Measurements from ENCODE around the gene GPR141. TPM values are rescaled to one million over a fixed set of nuclear protein-coding genes. Genes with fewer than 3 reads are reported as not detected.
"Not testable (repeated sequence)": the region's sequence is repeated elsewhere in the genome, so short reads cannot be mapped to it uniquely, and the experiment has no call there.

The GPR141 gene
- total RNA-seq, 3 donors from 2014 or later = 0.30 TPM; not detected in 2

DNA sequence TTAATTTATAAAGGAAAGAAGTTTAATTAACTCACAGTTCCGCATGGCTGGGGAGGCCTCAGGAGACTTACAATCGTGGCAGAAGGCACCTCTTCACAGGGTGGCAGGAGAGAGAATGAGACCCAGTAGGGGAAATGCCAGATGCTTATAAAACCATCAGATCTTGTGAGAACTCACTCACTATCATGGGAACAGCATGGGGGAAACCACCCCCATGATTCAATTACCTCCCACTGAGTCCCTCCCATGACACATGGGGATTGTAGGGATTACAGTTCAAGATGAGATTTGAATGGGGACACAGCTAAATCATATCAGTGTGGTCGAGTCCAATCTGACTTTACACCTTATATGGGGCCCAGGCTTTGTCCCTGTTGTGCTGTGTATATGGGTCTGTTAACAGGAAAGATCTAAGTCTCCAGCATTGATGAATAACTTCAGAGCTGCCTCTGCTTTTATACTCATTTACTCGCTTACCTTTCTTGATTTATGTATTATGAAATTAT, 20.8 kb downstream of the GPR141 start:
- not testable (repeated sequence) for H3K36me3 Mint-ChIP-seq (ENCODE audit: insufficient read depth); H3K9me3 Mint-ChIP-seq; ATAC-seq; DNase-seq; H3K4me3 Mint-ChIP-seq; H3K4me1 Mint-ChIP-seq (ENCODE audit: low read depth)
- H3K27me3 Mint-ChIP-seq (ENCODE audit: low read depth) = peaks cover 12% of the 10 kb centered on the region

DNA sequence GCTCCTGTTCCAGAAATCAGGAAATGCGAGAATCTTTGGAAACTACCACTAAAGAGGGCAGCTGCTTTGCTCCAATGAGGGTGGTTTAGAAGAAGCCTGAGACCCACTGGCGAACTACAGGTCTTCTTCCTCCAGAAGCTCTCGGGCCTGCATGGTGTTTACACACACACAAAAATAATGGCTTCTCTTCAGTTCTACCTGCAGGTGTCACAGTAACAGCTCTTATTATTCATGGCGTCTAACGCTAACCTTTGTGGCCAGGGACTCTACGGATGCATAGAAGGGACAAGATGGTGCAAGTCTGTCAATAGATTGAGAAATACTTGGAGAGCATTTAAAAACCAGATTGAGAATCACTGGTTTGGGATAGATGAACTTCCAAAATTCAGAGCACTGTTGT, 22.4 kb downstream of the GPR141 start:
- no peak overlapping the region for H3K4me3 Mint-ChIP-seq
- ATAC-seq (no peak), DNase-seq (no peak)
- H3K36me3 Mint-ChIP-seq (ENCODE audit: insufficient read depth) = no peaks in the 10 kb centered on the region
- H3K9me3 Mint-ChIP-seq = no peaks in the 10 kb centered on the region
- H3K27me3 Mint-ChIP-seq (ENCODE audit: low read depth) = peaks cover 12% of the 10 kb centered on the region
- H3K4me1 Mint-ChIP-seq (ENCODE audit: low read depth) = peaks cover 6% of the 10 kb centered on the region

DNA sequence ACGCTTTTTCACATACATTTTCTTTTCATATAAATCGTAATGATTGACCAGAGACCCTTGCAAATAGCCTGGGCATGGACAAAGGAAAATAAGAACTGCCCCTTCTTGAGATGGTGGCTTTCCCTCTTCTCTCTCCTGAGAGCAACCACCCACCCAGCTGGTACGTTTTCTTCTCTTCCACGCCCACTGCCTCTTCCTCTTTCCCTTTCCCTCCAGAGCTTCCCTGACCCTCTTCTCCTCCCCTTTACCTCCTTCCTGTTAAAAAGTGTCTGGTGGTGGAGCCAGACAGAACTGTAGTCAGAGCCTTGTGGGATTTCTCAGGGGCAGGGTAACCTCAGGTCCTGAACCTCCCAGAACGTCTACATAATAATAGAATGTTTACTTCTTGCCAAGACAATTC, 23.2 kb downstream of the GPR141 start:
- Mint-ChIP-seq H3K36me3 (ENCODE audit: insufficient read depth) (no peaks in the 10 kb centered on the region), H3K4me1 (ENCODE audit: low read depth) (peaks cover 6% of the 10 kb centered on the region), H3K4me3 (no peak overlapping the region), H3K9me3 (no peaks in the 10 kb centered on the region), H3K27me3 (ENCODE audit: low read depth) (peaks cover 16% of the 10 kb centered on the region)
- no peak for DNase-seq
- no peak for ATAC-seq

DNA sequence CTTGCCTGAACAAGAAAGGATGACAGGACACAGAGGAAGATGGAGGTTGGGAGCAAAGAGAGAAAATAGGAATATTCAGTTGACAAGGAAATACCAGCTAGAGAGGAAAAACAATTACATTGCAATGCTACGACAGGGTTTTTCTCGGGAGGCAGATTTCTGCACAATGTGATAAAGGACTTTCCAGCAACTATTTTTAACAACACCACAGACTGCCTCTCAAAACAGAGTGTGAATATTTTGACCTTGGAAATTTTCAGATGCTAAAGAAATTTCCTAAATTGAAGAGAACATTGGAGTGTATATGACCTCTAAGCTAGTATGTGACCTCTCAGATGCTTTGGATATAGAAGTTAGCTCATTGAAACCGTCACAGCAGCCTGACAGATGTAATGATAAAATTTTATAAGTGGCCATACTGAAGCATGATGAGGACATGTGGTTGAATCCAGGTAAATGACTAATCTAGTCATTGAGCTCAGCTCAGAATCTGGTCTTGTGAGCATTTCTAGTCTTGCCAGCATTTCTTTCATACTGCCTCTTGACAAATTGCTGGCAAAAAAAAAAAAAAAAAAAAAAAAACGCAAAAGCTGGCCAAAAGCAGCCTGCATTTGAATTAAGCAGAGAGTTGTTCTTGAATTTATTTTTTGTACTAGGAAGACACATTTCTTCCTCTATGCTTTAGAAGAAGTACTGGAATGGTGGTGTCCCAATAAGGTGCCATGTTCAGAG, 24.4 kb downstream of the GPR141 start:
- no peaks in the 10 kb centered on the region for H3K9me3 Mint-ChIP-seq
- ATAC-seq = no peak

DNA sequence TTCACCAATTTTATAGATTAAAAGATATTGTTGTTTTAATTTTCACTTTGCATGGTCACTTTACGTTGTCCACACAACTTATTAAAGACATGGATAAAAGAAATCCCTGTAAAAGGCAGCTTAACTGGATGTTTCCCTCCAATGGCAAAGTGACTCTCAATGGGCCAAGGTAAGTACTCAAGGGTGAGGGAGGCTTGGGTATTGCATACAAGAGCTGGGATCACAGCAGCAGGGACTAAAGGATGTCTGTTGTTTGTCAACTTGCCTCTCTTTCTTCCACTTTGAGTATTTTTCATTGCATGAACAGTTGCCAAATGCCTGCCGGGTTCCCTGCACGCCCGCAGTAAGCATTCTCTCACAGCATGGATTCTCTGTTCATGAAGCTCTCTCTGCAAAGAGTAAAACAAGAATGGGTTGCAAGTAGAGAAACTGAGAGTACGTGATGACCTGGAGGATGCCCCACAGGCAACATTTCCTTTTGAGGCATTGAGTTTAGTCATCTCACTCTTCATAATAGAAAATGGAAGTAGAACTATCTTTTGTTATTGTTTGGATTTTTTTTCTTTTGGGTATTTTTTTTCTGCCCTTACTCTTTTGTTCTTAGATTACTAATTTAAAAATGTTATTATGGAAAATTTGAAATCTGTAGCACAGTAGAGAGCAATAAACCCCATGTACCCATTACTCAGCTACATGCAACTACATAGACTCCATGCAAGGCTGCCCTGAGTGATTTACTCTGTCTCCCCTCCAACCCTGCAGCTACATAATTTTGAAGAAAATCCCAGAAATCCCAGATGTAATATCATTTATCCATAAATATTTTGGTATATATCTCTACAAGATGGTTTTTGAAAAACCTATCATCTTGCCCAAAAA, 26.3 kb downstream of the GPR141 start:
- no peak for DNase-seq

More for the DNA sequence above, 24.4 kb downstream of the GPR141 start:
- Mint-ChIP-seq H3K4me1 (ENCODE audit: low read depth) (peaks cover 4% of the 10 kb centered on the region), H3K36me3 (ENCODE audit: insufficient read depth) (no peaks in the 10 kb centered on the region), H3K4me3 (no peak overlapping the region), H3K27me3 (ENCODE audit: low read depth) (peaks cover 16% of the 10 kb centered on the region)
- no peak for DNase-seq

DNA sequence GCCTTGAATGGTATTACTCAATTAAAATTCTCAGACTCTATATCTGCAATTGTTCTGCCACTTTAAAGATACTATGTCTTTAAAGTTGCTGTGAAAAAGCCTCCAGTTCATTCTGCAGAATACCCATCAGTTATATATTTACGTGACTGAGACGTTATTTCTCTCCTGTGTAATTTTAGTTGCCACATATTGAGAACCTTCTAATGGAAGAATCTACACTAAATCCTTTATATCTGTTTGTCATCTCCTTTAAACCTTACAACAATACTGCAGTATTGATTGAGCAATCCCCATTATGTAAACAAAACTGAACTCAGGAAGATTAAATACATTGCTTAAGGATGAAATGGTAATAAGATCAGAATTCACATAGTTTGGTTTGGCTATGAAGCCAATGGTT, 30.0 kb downstream of the GPR141 start:
- no peaks in the 10 kb centered on the region for H3K36me3 Mint-ChIP-seq (ENCODE audit: insufficient read depth)
- H3K9me3 Mint-ChIP-seq = no peaks in the 10 kb centered on the region
- H3K27me3 Mint-ChIP-seq (ENCODE audit: low read depth) = peaks cover 4% of the 10 kb centered on the region
- H3K4me3 Mint-ChIP-seq = no peak overlapping the region
- H3K4me1 Mint-ChIP-seq (ENCODE audit: low read depth) = no peaks in the 10 kb centered on the region
- ATAC-seq (no peak), DNase-seq (no peak)

More for the DNA sequence above, 26.3 kb downstream of the GPR141 start:
- Mint-ChIP-seq H3K4me3 (no peak overlapping the region), H3K9me3 (no peaks in the 10 kb centered on the region), H3K4me1 (ENCODE audit: low read depth) (no peaks in the 10 kb centered on the region), H3K36me3 (ENCODE audit: insufficient read depth) (no peaks in the 10 kb centered on the region), H3K27me3 (ENCODE audit: low read depth) (peaks cover 13% of the 10 kb centered on the region)
- no peak for ATAC-seq

DNA sequence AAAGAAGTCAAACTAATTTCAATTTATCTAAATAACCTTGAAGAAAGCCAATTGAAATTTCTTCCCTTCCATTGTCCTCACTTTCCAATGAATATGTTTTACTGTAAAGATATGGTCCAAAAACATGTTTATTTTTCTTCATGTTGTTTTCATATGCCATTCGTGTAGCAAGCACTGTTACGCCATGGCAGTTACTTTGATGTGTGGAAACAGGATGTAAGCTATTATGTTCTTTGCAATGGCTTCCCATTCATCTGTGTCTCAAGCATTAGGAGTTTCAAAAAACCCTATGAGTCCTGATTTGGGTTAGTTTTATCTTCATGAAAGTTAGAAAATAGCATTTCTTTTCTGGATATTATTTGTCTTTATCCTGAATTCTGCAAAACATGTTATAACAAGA, 31.0 kb downstream of the GPR141 start:
- no peak for DNase-seq
- Mint-ChIP-seq H3K4me1 (ENCODE audit: low read depth) (no peaks in the 10 kb centered on the region), H3K36me3 (ENCODE audit: insufficient read depth) (no peaks in the 10 kb centered on the region), H3K27me3 (ENCODE audit: low read depth) (peaks cover 4% of the 10 kb centered on the region), H3K4me3 (no peak overlapping the region), H3K9me3 (no peaks in the 10 kb centered on the region)
- ATAC-seq = no peak

DNA sequence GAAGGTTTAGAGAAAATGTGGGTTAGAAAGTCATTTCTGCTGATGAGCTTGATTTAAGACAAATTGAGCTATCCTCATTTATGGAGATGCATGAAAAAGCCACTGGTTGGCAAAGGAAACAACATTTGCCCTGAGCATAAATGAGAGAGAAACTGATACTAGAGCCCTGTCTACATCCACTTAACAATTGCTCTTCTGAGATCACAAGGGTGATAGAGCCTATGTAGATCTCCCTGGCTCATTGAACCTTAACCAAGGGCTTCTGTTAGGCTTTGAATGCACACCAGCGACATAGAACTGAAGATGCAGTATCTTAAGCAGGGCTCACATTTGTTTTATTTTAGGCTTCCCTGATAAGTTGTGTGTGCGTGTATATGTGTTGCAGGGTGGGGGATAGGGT, 35.0 kb downstream of the GPR141 start:
- ATAC-seq (no peak), DNase-seq (no peak)
- H3K27me3 Mint-ChIP-seq (ENCODE audit: low read depth) = no peaks in the 10 kb centered on the region
- H3K9me3 Mint-ChIP-seq = no peaks in the 10 kb centered on the region
- no peaks in the 10 kb centered on the region for H3K36me3 Mint-ChIP-seq (ENCODE audit: insufficient read depth)
- H3K4me3 Mint-ChIP-seq = no peak overlapping the region
- H3K4me1 Mint-ChIP-seq (ENCODE audit: low read depth) = no peaks in the 10 kb centered on the region

DNA sequence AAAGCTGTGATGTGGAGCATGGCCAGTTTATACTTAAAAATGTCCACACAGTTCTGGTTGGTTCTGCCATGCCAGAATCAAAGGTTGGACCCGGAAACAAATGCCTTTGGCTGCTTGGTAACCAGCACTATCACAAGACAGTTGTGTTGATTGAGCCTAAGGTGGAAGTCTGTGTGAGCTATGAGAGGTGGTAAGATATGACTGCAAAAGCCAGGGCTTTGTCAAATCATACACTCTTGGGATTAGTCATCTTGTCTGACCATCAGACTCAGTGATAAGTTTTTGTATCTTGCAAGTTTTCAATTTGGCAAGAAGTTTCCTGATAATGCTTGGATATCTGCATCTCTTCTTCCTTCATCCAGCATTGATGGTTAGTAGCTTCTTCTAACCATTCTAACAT, 35.5 kb downstream of the GPR141 start:
- H3K9me3 Mint-ChIP-seq = no peaks in the 10 kb centered on the region

DNA sequence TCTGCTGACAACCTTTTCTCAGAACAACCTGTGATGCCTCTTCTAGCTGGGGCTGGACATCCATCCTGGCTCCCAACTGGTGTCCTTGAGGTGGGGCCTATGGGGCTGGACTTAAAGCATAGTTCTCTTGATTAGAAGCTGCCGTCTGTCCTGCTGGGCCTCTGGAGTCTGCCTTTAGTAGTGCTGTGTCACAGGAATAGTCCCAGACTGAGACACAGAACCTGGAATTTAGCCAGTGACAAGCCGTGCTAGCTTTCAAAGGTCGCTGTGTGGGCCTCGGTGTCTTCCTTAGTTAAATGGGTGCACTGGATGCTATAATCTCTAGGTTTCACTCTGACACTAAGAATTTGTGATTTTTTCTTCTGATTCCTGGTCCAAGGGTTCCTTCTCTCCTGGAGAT, 41.2 kb downstream of the GPR141 start:
- DNase-seq (no peak), ATAC-seq (no peak)
- no peak overlapping the region for H3K4me3 Mint-ChIP-seq
- no peaks in the 10 kb centered on the region for H3K36me3 Mint-ChIP-seq (ENCODE audit: insufficient read depth)
- H3K4me1 Mint-ChIP-seq (ENCODE audit: low read depth) = peaks cover 6% of the 10 kb centered on the region
- no peaks in the 10 kb centered on the region for H3K9me3 Mint-ChIP-seq
- no peaks in the 10 kb centered on the region for H3K27me3 Mint-ChIP-seq (ENCODE audit: low read depth)

More for the DNA sequence above, 35.5 kb downstream of the GPR141 start:
- DNase-seq (no peak), ATAC-seq (no peak)
- H3K4me1 Mint-ChIP-seq (ENCODE audit: low read depth) = no peaks in the 10 kb centered on the region
- H3K27me3 Mint-ChIP-seq (ENCODE audit: low read depth) = no peaks in the 10 kb centered on the region
- no peaks in the 10 kb centered on the region for H3K36me3 Mint-ChIP-seq (ENCODE audit: insufficient read depth)
- H3K4me3 Mint-ChIP-seq = no peak overlapping the region

DNA sequence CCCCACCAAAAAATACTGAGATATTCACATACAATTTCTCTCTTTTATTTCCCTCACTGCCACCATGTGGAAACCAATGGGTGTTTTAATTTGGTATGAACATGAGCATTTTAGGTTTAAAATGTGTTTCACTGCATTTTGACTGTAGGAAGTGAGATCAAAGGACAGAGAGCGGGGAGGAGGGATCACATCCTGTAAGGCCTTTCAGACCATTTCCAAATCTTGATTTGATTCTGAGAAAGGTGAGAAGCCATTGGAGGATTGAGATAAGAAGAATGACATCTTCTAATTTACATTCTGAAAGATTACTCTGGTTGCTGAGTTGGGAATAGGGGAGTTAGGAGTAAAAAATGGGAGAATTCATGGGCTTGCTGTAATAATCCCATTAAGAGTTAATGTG, 42.5 kb downstream of the GPR141 start:
- no peaks in the 10 kb centered on the region for H3K27me3 Mint-ChIP-seq (ENCODE audit: low read depth)
- H3K36me3 Mint-ChIP-seq (ENCODE audit: insufficient read depth) = no peaks in the 10 kb centered on the region
- DNase-seq = no peak
- H3K4me1 Mint-ChIP-seq (ENCODE audit: low read depth) = peaks cover 6% of the 10 kb centered on the region
- H3K4me3 Mint-ChIP-seq = no peak overlapping the region
- ATAC-seq = no peak
- no peaks in the 10 kb centered on the region for H3K9me3 Mint-ChIP-seq

DNA sequence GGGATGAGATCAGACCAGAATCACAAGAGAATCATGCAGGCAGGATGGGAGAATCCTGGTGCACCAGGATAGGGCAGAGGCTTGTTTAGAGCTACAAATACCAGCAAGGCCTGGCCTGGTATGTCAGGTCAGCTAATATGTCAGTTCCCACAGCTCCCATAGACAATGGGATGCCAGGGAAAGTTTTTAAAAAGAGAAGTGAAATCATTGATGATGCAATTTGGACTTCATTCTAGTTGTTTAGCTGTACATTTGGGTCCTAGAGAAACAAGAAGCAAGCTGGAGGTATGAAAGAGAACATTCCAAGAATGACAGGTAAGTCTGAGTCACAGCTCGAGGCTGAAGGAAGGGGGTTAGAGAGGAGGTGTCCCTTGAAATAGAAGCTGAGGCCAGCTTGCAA, 45.2 kb downstream of the GPR141 start:
- Mint-ChIP-seq H3K4me1 (ENCODE audit: low read depth) (peaks cover 6% of the 10 kb centered on the region), H3K36me3 (ENCODE audit: insufficient read depth) (no peaks in the 10 kb centered on the region), H3K4me3 (no peak overlapping the region), H3K9me3 (no peaks in the 10 kb centered on the region), H3K27me3 (ENCODE audit: low read depth) (peaks cover 13% of the 10 kb centered on the region)
- DNase-seq = no peak
- ATAC-seq = no peak

DNA sequence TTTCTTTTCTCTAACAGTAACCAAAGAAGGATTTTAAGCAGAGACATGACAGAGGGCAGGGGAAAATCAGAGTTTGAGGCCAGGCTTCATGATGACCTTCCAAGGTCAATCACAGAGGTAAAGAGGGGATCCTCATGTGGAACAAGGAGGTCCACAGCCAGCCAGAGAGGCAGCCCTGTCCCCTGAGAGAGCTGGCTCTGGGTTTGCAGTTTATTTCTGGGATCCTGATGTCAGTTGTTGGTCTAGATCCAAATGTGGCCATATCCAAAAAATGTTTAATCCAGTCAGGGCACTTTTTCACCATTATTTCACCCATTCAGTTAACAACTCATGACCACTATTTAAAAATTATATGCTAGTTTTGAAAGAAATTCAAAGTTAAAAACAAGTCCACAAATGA, 45.6 kb downstream of the GPR141 start:
- peaks cover 13% of the 10 kb centered on the region for H3K27me3 Mint-ChIP-seq (ENCODE audit: low read depth)
- ATAC-seq = no peak
- DNase-seq = no peak

DNA sequence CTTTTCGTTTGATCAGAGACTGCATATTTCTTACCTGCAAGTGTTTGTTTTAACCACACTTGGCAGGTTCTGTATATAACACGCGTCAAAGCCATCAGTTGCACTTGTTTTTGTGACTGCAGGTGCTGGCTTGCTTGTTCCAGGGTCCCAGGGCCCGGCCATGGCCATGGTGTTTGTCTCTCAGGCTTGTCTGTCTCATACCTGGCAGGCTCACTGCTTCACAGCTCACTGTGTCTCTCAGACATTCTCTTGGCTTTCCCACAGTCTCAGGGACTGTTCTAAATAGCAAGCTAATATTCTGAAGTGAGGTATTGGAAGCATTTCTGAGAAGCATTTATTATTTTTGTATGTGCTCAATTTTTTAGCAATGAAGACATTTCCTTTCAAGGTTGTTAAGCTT, 46.9 kb downstream of the GPR141 start:
- ATAC-seq = no peak
- H3K4me1 Mint-ChIP-seq (ENCODE audit: low read depth) = peaks cover 6% of the 10 kb centered on the region
- no peaks in the 10 kb centered on the region for H3K36me3 Mint-ChIP-seq (ENCODE audit: insufficient read depth)
- no peaks in the 10 kb centered on the region for H3K9me3 Mint-ChIP-seq
- DNase-seq = no peak
- peaks cover 13% of the 10 kb centered on the region for H3K27me3 Mint-ChIP-seq (ENCODE audit: low read depth)
- no peak overlapping the region for H3K4me3 Mint-ChIP-seq

More for the DNA sequence above, 45.6 kb downstream of the GPR141 start:
- H3K4me3 Mint-ChIP-seq = no peak overlapping the region
- no peaks in the 10 kb centered on the region for H3K9me3 Mint-ChIP-seq
- H3K36me3 Mint-ChIP-seq (ENCODE audit: insufficient read depth) = no peaks in the 10 kb centered on the region
- peaks cover 6% of the 10 kb centered on the region for H3K4me1 Mint-ChIP-seq (ENCODE audit: low read depth)

DNA sequence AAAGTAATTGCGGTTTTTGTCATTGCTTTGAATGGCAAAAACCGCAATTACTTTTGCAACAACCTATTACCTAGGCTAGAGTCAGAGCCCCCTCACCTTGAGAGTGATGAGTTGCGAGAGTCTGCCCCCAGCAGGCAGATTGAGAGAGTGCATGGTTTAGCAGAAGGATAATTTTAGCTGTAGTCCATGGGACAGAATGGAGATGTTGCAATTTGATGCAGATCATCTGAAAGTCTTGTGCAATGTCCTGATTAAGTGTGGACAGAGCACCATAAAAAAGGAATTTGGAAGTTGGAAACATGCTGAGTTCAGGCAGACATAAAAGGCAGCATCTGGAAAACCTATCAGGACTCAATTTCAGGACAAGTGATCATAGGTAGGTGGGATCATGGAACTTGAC, 48.7 kb downstream of the GPR141 start:
- Mint-ChIP-seq H3K9me3 (no peaks in the 10 kb centered on the region), H3K36me3 (ENCODE audit: insufficient read depth) (no peaks in the 10 kb centered on the region), H3K27me3 (ENCODE audit: low read depth) (peaks cover 13% of the 10 kb centered on the region), H3K4me1 (ENCODE audit: low read depth) (peaks cover 2% of the 10 kb centered on the region), H3K4me3 (no peak overlapping the region)
- no peak for ATAC-seq
- no peak for DNase-seq

All from activated T-cell treated with anti-CD3 and anti-CD28 coated beads, Interleukin-2, amount 50 U/mL, for 4 hours (primary cell).